Gastroesophageal sphincter (tissue), 3 donors: ENCODE data around the gene RFX2.

Experiments used
- CTCF ChIP-seq, 4 experiments: fragments of 200-600 bp in 2 of 4; fragments of 450-650 bp in 2 of 4; sonication (generic) in 1 of 4; IDR thresholded peaks; one replicate each; pipeline ENCODE4 v1.5.1; 2017 to 2019; ENCODE audit warnings: antibody characterized with exemption in 4 of 4, mild to moderate bottlenecking in 2 of 4, moderate library complexity in 2 of 4
- EP300 ChIP-seq: sonication (generic); formaldehyde crosslinking; IDR thresholded peaks from one replicate; pipeline ENCODE4 v1.6.1; 2017; ENCODE audit warnings: antibody characterized with exemption, mild to moderate bottlenecking
- POLR2A ChIP-seq, 2 donors: fragments of 450-650 bp; IDR thresholded peaks; one replicate each; pipeline ENCODE4 v1.6.1; 2017; ENCODE audit warnings: antibody characterized with exemption in 2 of 2, mild to moderate bottlenecking in 2 of 2, moderate library complexity in 1 of 2

- TF ChIP-seq EP300 (no peak), POLR2A (IDR thresholded peaks at IDR 0.05) (no peak), CTCF (IDR thresholded peaks at IDR 0.05) (no peak)
These were observed 9.9 kb downstream of the RFX2 start for GRCh38 chr19:6100284-6100915.
